Measurements from ENCODE around the gene CTNND2.

- TF ChIP-seq, protein P1, sequence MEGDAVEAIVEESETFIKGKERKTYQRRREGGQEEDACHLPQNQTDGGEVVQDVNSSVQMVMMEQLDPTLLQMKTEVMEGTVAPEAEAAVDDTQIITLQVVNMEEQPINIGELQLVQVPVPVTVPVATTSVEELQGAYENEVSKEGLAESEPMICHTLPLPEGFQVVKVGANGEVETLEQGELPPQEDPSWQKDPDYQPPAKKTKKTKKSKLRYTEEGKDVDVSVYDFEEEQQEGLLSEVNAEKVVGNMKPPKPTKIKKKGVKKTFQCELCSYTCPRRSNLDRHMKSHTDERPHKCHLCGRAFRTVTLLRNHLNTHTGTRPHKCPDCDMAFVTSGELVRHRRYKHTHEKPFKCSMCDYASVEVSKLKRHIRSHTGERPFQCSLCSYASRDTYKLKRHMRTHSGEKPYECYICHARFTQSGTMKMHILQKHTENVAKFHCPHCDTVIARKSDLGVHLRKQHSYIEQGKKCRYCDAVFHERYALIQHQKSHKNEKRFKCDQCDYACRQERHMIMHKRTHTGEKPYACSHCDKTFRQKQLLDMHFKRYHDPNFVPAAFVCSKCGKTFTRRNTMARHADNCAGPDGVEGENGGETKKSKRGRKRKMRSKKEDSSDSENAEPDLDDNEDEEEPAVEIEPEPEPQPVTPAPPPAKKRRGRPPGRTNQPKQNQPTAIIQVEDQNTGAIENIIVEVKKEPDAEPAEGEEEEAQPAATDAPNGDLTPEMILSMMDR (IDR thresholded peaks at IDR 0.05 in 8 of 11, conservative IDR thresholded peaks at IDR 0.05 in 3 of 11), result no peak
- no peak for TF ChIP-seq POLR2A (IDR thresholded peaks at IDR 0.05)
These were observed 850.2 kb downstream of the CTNND2 start for GRCh38 chr5:11054014-11054413.
